ENCODE measurements around the gene SYT2. TPM values are rescaled to one million over a fixed set of nuclear protein-coding genes. Genes with fewer than 3 reads are reported as not detected.

Gene SYT2
- total RNA-seq, 4 donors from 2014 or later: under 0.01 TPM; not detected in 3

- Histone ChIP-seq H3K4me3 (no peak overlapping the region), H3K36me3 (peaks cover 0 to 18% (median 0%) of the 10 kb centered on the region in 3 donors), H3K9me3 (no peaks in the 10 kb centered on the region), H3K27ac (peak overlapping the region; percentile 51 to 85 (median 78)), H3K4me1 (peaks cover 0 to 73% (median 43%) of the 10 kb centered on the region in 4 donors), H3K27me3 (no peaks in the 10 kb centered on the region)
- DNase-seq (ENCODE audit: low spot score in 2 of 2): peak; percentile 73 to 83
- WGBS, 2 donors: 28 to 33% methylated on average over 7 to 8 of the region's 8 CpGs
- TF ChIP-seq EP300 (IDR thresholded peaks at IDR 0.05) (peak; percentile 60 to 92), POLR2A (IDR thresholded peaks at IDR 0.05) (no peak), CTCF (IDR thresholded peaks at IDR 0.05) (peak in 2 of 5 experiments; percentile 18 to 35)
These were observed 120.9 kb downstream of the SYT2 start for GRCh38 chr1:202589190-202589930.

GRCh38 chr1:202588503-202589189, 121.6 kb downstream of the SYT2 start:
- DNase-seq (ENCODE audit: low spot score in 2 of 2): no peak
- no peak for TF ChIP-seq EP300 (IDR thresholded peaks at IDR 0.05)
- TF ChIP-seq CTCF (IDR thresholded peaks at IDR 0.05): no peak
- TF ChIP-seq POLR2A (IDR thresholded peaks at IDR 0.05): no peak
- Histone ChIP-seq H3K4me3 (no peak overlapping the region), H3K36me3 (peaks cover 0 to 24% (median 0%) of the 10 kb centered on the region in 3 donors), H3K4me1 (peaks cover 0 to 73% (median 43%) of the 10 kb centered on the region in 4 donors), H3K27me3 (no peaks in the 10 kb centered on the region), H3K9me3 (no peaks in the 10 kb centered on the region), H3K27ac (peak overlapping the region; percentile 26 to 85 (median 78))
- WGBS, 2 donors: 82 to 85% methylated on average over 4 of the region's 4 CpGs

- H3K27ac ChIP-seq: peak overlapping the region; percentile 26 to 85 (median 78)
- peaks cover 0 to 30% (median 0%) of the 10 kb centered on the region in 3 donors for H3K36me3 ChIP-seq
- H3K27me3 ChIP-seq: no peaks in the 10 kb centered on the region
- TF ChIP-seq EP300 (IDR thresholded peaks at IDR 0.05): no peak
- no peak for TF ChIP-seq CTCF (IDR thresholded peaks at IDR 0.05)
- no peak for TF ChIP-seq POLR2A (IDR thresholded peaks at IDR 0.05)
- peaks cover 0 to 80% (median 43%) of the 10 kb centered on the region in 4 donors for H3K4me1 ChIP-seq
- DNase-seq (ENCODE audit: low spot score in 2 of 2): no peak
- 0 to 36% methylated on average over 1 of the region's 1 CpG for WGBS, 2 donors
- no peak overlapping the region for H3K4me3 ChIP-seq
- no peaks in the 10 kb centered on the region for H3K9me3 ChIP-seq
These were observed 122.3 kb downstream of the SYT2 start for GRCh38 chr1:202587859-202588485.

- peak overlapping the region in 3 of 4 donors; percentile 7 to 85 (median 83) for H3K27ac ChIP-seq
- H3K4me3 ChIP-seq: no peak overlapping the region
- peaks cover 0 to 37% (median 0%) of the 10 kb centered on the region in 3 donors for H3K36me3 ChIP-seq
- H3K9me3 ChIP-seq: no peaks in the 10 kb centered on the region
- peaks cover 0 to 80% (median 43%) of the 10 kb centered on the region in 4 donors for H3K4me1 ChIP-seq
- TF ChIP-seq CTCF (IDR thresholded peaks at IDR 0.05) (no peak), POLR2A (IDR thresholded peaks at IDR 0.05) (no peak), EP300 (IDR thresholded peaks at IDR 0.05) (no peak)
- DNase-seq (ENCODE audit: low spot score in 2 of 2): no peak
- H3K27me3 ChIP-seq: no peaks in the 10 kb centered on the region
- 64% methylated on average over 1 of the region's 1 CpG for WGBS, 2 donors
These were observed 123.4 kb downstream of the SYT2 start for GRCh38 chr1:202586871-202587270.
